Measurements from ENCODE around the gene MIA2.

MIA2 gene

DNA sequence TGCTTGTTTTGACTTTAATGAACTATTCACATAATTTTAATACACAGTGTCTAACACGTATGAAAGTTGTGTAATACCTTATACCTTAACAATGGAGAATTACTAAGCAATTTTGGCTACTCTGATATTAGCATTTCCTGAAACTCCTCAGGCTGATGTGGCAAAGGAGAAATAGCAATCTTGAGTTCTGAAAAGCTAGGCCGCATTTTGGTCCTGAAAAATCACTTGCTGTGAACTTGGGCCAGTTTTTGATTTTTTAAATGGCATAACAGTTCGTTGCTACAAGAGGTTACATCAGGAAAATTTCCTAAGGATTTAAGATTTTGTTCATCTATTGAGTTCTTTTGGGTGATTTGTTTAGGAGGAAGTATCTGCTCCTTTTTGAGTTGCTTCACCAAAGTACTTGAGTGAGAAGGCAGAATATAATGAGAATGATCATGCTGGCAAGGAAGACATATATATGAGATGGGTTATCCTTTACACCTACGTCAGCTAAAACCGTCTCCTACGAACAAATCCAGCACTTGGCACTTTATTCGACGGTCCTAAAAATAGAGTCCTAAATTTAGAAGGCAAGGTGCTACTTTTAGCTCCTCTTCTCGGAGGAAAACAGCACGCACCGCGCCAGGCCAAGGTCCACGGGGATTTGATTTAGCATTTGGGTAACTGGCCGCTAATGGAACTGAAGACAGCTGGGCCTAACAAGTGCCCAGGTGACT, 32.2 kb downstream of the MIA2 start:
- Histone ChIP-seq H3K4me3 (replicated peaks; ENCODE audit: insufficient read depth, low read length) (peak overlapping the region; percentile 75), H3K27ac (replicated peaks) (peak overlapping the region; percentile 100), H3K27me3 (ENCODE audit: insufficient read depth, poor library complexity, severe bottlenecking) (no peaks in the 10 kb centered on the region)
- no peak for TF ChIP-seq SPI1 (IDR thresholded peaks at IDR 0.05; ENCODE audit: borderline replicate concordance, low read depth)
- no peak for TF ChIP-seq POLR2AphosphoS5 (IDR thresholded peaks at IDR 0.05; ENCODE audit: low read depth)
- TF ChIP-seq, protein P1, sequence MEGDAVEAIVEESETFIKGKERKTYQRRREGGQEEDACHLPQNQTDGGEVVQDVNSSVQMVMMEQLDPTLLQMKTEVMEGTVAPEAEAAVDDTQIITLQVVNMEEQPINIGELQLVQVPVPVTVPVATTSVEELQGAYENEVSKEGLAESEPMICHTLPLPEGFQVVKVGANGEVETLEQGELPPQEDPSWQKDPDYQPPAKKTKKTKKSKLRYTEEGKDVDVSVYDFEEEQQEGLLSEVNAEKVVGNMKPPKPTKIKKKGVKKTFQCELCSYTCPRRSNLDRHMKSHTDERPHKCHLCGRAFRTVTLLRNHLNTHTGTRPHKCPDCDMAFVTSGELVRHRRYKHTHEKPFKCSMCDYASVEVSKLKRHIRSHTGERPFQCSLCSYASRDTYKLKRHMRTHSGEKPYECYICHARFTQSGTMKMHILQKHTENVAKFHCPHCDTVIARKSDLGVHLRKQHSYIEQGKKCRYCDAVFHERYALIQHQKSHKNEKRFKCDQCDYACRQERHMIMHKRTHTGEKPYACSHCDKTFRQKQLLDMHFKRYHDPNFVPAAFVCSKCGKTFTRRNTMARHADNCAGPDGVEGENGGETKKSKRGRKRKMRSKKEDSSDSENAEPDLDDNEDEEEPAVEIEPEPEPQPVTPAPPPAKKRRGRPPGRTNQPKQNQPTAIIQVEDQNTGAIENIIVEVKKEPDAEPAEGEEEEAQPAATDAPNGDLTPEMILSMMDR (IDR thresholded peaks at IDR 0.05; ENCODE audit: insufficient read depth, low read length) = no peak
- no peak for TF ChIP-seq GABPA (IDR thresholded peaks at IDR 0.05; ENCODE audit: low read depth)
- TF ChIP-seq, protein P2, sequence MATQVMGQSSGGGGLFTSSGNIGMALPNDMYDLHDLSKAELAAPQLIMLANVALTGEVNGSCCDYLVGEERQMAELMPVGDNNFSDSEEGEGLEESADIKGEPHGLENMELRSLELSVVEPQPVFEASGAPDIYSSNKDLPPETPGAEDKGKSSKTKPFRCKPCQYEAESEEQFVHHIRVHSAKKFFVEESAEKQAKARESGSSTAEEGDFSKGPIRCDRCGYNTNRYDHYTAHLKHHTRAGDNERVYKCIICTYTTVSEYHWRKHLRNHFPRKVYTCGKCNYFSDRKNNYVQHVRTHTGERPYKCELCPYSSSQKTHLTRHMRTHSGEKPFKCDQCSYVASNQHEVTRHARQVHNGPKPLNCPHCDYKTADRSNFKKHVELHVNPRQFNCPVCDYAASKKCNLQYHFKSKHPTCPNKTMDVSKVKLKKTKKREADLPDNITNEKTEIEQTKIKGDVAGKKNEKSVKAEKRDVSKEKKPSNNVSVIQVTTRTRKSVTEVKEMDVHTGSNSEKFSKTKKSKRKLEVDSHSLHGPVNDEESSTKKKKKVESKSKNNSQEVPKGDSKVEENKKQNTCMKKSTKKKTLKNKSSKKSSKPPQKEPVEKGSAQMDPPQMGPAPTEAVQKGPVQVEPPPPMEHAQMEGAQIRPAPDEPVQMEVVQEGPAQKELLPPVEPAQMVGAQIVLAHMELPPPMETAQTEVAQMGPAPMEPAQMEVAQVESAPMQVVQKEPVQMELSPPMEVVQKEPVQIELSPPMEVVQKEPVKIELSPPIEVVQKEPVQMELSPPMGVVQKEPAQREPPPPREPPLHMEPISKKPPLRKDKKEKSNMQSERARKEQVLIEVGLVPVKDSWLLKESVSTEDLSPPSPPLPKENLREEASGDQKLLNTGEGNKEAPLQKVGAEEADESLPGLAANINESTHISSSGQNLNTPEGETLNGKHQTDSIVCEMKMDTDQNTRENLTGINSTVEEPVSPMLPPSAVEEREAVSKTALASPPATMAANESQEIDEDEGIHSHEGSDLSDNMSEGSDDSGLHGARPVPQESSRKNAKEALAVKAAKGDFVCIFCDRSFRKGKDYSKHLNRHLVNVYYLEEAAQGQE (IDR thresholded peaks at IDR 0.05; ENCODE audit: insufficient replicate concordance, low read depth) = no peak
- DNase-seq (ENCODE audit: low read depth in 1 of 2, low spot score in 1 of 2) = peak; percentile 25 to 39

DNA sequence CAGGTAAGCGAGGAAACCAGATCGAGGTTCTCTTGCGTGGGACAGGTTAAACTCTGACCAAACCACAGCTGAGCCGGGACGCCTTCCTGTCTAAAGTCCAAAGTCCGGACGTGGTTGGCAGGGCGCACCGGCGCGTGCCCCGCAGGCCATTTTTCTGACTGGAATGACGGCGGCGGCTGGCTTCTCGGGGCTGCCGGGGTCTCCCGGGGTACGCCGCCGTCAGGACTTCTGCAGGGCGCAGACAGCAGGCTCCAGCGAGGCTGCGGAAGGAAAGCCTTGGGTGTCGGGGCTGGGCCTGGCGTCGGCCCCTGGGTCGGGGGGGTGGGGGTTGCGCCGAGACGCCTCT, 32.8 kb downstream of the MIA2 start:
- Histone ChIP-seq H3K27me3 (ENCODE audit: insufficient read depth, poor library complexity, severe bottlenecking) (no peaks in the 10 kb centered on the region), H3K27ac (replicated peaks) (peak overlapping the region; percentile 100), H3K4me3 (replicated peaks; ENCODE audit: insufficient read depth, low read length) (peak overlapping the region; percentile 75)
- no peak for DNase-seq (ENCODE audit: low read depth in 1 of 2, low spot score in 1 of 2)
- TF ChIP-seq, protein P1 (IDR thresholded peaks at IDR 0.05; ENCODE audit: insufficient read depth, low read length) = no peak
- TF ChIP-seq GABPA (IDR thresholded peaks at IDR 0.05; ENCODE audit: low read depth) (no peak; the same call in 1 of the 2 replicates), POLR2AphosphoS5 (IDR thresholded peaks at IDR 0.05; ENCODE audit: low read depth) (no peak), SPI1 (IDR thresholded peaks at IDR 0.05; ENCODE audit: borderline replicate concordance, low read depth) (no peak)
- TF ChIP-seq, protein P2 (IDR thresholded peaks at IDR 0.05; ENCODE audit: insufficient replicate concordance, low read depth) = no peak

DNA sequence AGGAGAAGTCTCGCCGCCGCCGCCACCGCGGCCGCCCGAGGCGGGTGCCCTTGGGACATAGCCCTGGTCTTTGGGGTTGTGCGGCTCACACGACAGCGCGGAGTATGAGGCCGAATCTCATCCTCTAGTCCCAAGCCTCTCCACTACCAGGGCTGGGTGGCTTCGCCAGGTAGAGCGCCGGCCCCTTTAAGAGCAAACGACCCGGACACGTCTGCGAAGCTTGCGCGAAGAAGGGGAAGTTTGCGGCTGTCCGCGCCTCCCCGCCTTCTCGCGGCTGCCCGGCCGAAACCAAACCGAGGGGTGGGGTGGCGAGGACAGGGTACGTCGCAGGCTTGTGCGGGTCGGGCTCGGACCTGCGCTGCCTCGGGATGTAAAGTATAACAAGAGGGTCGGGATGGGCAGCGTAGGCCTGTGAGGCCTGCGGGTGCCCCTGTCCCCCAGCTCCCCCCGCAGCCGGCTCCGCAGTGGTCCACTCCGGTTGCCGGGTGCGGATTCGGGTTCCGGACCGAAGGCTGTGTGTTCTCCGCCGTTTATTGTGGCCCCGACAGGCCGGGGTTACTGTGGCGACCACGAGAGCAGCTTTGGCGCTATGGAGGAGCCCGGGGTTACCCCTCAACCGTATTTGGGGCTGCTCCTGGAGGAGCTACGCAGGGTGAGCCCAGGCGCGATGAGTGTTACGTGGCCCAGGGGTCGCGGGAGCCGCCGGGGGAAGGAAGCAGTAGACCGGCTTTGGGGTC, 33.3 kb downstream of the MIA2 start:
- peak; percentile 64 to 87 for DNase-seq (ENCODE audit: low read depth in 1 of 2, low spot score in 1 of 2)
- Histone ChIP-seq H3K4me3 (replicated peaks; ENCODE audit: insufficient read depth, low read length) (peak overlapping the region; percentile 75), H3K27me3 (ENCODE audit: insufficient read depth, poor library complexity, severe bottlenecking) (no peaks in the 10 kb centered on the region), H3K27ac (replicated peaks) (peak overlapping the region; percentile 100)
- TF ChIP-seq POLR2AphosphoS5 (IDR thresholded peaks at IDR 0.05; ENCODE audit: low read depth) (peak; percentile 86), GABPA (IDR thresholded peaks at IDR 0.05; ENCODE audit: low read depth) (no peak), SPI1 (IDR thresholded peaks at IDR 0.05; ENCODE audit: borderline replicate concordance, low read depth) (no peak)
- TF ChIP-seq, protein P1 (IDR thresholded peaks at IDR 0.05; ENCODE audit: insufficient read depth, low read length) = no peak
- TF ChIP-seq, protein P2 (IDR thresholded peaks at IDR 0.05; ENCODE audit: insufficient replicate concordance, low read depth) = no peak
